ENCODE measurements around the gene PCDHGA10.
"Not testable (repeated sequence)": the region's sequence is repeated elsewhere in the genome, so short reads cannot be mapped to it uniquely, and the experiment has no call there.

Gene PCDHGA10

DNA sequence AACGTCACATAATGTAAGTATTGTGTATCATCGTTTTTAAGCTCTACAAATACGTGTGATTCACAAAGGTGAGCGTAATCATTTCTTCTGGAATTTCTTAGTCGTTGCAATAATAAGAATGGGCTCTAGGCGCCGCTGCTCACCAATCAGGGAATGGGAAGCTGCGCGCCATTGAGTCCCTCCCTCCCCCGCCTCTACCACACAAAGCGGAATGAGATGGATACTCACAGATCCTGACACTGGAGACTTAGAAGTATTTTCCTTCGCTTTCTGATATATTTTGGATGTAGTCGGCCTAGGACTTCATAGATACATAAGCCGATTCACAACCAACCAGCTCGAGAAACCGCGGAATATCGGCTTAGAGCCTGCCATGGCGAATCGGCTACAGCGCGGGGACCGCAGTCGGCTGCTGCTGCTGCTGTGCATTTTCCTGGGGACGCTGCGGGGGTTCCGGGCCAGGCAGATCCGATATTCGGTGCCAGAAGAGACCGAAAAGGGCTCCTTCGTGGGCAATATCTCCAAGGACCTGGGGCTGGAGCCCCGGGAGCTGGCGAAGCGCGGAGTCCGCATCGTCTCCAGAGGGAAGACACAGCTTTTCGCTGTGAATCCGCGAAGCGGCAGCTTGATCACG, 8.2 kb downstream of the PCDHGA10 start, which contains the start of gene PCDHGA11:
Gene PCDHGA11 (plus strand): TSS at position 197 of the 634 bp plus-strand sequence. CDS start 177 bp downstream, at position 374.
- no peak for DNase-seq (ENCODE audit: low spot score)

DNA sequence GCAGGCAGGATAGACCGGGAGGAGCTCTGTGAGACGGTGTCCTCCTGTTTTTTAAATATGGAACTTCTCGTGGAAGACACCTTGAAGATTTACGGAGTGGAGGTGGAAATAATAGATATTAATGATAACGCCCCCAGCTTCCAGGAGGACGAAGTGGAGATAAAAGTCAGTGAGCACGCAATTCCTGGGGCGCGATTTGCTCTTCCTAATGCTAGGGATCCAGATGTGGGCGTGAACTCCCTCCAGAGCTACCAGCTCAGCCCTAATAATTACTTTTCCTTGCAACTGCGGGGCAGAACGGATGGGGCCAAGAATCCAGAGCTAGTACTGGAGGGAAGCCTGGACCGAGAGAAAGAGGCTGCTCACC, 8.7 kb downstream of the PCDHGA10 start:
- DNase-seq (ENCODE audit: low spot score): no peak

DNA sequence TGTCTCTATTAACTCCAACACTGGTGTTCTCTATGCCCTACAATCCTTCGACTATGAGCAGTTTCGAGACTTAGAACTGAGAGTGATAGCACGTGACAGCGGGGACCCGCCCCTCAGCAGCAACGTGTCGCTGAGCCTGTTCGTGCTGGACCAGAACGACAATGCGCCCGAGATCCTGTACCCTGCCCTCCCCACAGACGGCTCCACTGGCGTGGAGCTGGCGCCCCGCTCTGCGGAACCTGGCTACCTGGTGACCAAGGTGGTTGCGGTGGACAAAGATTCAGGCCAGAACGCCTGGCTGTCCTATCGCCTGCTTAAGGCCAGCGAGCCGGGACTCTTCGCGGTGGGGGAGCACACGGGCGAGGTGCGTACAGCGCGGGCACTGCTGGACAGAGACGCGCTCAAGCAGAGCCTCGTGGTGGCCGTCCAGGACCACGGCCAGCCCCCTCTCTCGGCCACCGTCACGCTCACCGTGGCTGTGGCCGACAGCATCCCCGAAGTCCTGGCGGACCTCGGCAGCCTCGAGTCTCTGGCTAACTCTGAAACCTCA, 10.0 kb downstream of the PCDHGA10 start:
- DNase-seq (ENCODE audit: low spot score): no peak

DNA sequence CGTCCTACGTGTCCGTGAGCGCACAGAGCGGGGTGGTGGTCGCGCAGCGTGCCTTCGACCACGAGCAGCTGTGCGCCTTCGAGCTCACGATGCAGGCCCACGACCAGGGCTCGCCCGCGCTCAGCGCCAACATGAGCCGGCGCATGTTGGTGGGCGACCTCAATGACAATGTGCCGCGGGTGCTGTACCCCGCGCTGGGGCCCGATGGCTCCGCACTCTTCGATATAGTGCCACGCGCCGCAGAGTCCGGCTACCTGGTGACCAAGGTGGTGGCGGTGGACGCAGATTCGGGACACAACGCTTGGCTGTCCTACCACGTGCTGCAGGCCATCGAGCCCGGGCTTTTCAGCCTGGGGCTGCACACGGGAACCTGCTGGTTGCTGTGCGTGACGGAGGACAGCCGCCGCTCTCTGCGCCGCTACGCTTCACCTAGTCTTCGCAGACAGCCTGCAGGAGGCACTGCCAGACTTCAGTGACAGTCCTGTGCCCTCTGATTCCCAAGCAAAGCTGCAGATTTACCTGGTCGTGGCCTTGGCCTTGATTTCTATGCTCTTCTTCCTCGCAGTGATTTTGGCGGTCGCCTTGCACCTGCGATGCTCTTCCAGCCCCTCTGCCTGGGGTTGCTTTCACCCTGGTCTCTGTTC, 15.1 kb downstream of the PCDHGA10 start:
- DNase-seq (ENCODE audit: low spot score): no peak

DNA sequence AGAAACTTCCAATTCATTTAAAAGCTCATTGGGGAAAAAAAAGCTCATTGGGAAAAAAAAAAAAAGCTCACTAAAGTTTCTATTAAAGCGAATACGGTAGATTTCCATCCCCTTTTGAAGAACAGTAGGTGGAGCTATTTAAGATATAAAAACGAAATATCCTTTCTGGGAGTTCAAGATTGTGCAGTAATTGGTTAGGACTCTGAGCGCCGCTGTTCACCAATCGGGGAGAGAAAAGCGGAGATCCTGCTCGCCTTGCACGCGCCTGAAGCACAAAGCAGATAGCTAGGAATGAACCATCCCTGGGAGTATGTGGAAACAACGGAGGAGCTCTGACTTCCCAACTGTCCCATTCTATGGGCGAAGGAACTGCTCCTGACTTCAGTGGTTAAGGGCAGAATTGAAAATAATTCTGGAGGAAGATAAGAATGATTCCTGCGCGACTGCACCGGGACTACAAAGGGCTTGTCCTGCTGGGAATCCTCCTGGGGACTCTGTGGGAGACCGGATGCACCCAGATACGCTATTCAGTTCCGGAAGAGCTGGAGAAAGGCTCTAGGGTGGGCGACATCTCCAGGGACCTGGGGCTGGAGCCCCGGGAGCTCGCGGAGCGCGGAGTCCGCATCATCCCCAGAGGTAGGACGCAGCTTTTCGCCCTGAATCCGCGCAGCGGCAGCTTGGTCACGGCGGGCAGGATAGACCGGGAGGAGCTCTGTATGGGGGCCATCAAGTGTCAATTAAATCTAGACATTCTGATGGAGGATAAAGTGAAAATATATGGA, 17.7 kb downstream of the PCDHGA10 start, which contains the start of gene PCDHGA12:
Gene PCDHGA12 (plus strand): TSS at position 176 of the 782 bp plus-strand sequence. CDS start 253 bp downstream, at position 429.
- DNase-seq (ENCODE audit: low spot score): no peak

DNA sequence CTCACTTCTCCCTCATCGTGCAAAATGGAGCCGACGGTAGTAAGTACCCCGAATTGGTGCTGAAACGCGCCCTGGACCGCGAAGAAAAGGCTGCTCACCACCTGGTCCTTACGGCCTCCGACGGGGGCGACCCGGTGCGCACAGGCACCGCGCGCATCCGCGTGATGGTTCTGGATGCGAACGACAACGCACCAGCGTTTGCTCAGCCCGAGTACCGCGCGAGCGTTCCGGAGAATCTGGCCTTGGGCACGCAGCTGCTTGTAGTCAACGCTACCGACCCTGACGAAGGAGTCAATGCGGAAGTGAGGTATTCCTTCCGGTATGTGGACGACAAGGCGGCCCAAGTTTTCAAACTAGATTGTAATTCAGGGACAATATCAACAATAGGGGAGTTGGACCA, 18.5 kb downstream of the PCDHGA10 start:
- DNase-seq (ENCODE audit: low spot score): no peak

DNA sequence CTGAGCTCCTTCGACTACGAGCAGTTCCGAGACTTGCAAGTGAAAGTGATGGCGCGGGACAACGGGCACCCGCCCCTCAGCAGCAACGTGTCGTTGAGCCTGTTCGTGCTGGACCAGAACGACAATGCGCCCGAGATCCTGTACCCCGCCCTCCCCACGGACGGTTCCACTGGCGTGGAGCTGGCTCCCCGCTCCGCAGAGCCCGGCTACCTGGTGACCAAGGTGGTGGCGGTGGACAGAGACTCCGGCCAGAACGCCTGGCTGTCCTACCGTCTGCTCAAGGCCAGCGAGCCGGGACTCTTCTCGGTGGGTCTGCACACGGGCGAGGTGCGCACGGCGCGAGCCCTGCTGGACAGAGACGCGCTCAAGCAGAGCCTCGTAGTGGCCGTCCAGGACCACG, 19.5 kb downstream of the PCDHGA10 start:
- DNase-seq (ENCODE audit: low spot score): not testable (repeated sequence)

DNA sequence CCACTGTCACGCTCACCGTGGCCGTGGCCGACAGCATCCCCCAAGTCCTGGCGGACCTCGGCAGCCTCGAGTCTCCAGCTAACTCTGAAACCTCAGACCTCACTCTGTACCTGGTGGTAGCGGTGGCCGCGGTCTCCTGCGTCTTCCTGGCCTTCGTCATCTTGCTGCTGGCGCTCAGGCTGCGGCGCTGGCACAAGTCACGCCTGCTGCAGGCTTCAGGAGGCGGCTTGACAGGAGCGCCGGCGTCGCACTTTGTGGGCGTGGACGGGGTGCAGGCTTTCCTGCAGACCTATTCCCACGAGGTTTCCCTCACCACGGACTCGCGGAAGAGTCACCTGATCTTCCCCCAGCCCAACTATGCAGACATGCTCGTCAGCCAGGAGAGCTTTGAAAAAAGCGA, 19.9 kb downstream of the PCDHGA10 start:
- DNase-seq (ENCODE audit: low spot score): not testable (repeated sequence)

DNA sequence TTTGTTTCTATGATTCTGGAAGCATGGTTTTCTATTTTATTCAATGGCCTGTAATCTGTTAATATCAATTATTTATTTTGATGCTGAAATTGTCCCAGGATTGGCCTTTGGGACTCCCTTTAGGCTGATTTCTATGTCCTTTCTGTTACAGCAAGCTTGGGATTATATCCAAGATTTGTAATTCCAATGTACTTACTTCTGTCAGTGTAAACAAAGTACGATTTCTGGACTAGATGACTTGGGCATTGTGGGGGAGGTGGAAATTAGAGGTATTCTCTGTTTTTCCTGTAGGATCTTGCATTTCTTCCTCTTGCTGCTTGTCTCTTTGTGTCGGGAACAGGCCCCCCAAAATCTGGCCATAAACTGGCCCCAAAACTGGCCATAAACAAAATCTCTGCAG, 21.2 kb downstream of the PCDHGA10 start:
- DNase-seq (ENCODE audit: low spot score): no peak

DNA sequence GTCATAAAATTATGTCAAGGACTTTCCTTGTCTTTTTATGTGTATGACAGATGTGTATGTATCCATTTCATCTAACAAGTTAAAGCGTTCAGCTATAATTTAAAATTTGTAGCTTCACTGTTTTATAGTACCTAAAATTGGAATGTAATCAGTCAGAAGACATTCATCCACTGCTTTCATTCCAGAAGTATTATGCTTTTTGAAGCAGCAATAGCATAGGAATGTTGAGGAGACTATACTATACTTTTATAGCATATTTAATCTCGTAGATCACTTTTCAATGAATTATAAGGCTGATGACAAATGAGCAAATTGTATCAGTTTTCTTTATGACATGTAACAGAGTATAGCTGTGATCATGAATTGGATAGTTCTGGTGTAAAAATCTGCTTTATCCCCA, 24.4 kb downstream of the PCDHGA10 start:
- no peak for DNase-seq (ENCODE audit: low spot score)

DNA sequence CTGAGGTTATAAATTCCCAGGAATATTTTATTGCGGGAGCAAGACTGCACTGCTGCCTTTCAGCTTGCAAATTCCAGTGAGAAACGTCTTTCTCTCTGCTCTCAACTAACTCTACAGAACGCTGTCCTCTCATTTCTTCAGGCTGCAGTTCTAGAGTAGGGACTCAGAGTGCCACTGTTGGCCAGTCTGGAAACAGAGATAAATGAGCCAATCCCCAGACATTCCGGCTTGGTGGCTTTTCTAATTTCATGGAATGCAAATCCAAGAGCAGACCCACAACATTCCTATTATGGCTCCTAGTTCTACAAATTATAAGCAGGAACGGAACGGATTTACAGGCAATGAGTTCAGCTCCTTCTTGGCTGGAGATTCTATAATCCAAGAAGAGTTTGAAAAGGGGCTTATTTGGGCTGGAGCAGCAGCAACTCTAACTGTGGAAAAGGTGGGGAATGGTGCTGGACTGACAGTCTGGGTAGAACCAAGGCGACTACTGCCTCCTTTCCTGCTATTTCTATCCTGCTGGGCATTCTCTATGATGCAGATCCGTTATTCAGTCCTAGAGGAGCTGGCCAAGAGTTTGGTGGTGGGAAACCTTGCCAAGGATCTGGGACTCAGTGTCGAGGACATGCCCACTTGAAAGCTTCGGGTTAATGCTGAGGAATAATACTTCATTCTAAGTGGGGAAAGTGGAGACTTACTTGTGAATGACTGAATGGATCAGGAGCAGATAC, 26.8 kb downstream of the PCDHGA10 start:
- no peak for DNase-seq (ENCODE audit: low spot score)

DNA sequence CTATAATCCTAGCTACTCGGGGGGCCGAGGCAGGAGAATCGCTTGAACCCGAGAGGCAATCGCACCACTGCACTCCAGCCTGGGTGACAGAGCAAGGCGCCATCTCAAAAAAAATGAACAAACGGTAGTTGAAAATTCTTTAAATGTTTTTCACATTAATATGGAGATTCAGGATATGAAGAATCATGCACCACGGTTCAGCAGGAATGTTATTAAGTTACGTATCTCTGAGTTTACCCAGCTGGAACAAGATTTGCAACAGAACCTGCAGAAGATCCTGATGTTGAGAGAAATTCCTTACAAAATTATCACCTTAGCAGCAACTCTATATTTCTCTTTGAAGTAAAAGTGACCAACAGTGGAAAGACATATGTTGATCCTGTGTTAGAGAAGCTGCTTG, 27.6 kb downstream of the PCDHGA10 start:
- no peak for DNase-seq (ENCODE audit: low spot score)

DNA sequence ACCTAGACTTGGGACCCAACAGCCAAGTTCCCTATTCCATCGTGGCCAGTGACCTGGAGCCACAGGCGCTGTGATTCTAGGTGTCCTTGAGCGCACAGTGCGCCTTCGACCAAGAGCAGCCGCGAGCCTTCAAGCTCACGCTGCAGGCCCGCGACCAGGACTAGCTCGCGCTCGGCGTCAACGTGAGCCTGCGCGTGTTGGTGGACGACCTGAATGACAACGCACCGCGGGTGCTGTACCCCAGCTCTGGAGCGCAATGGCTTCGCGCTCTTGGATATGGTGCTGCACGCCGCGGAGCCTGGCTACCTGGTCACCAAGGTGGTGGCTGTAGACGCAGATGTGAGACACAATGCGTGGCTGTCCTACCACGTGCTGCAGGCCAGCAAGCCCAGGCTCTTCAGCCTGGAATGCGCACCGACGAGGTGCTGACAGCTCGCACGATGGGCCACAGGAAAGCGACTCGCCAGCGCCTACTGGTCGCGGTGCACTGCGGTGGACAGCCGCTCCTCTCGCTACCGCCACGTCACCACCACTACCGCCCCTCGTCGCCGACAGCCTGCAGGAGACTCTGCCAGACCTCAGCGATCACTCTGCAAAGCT, 28.9 kb downstream of the PCDHGA10 start:
- no peak for DNase-seq (ENCODE audit: low spot score)

DNA sequence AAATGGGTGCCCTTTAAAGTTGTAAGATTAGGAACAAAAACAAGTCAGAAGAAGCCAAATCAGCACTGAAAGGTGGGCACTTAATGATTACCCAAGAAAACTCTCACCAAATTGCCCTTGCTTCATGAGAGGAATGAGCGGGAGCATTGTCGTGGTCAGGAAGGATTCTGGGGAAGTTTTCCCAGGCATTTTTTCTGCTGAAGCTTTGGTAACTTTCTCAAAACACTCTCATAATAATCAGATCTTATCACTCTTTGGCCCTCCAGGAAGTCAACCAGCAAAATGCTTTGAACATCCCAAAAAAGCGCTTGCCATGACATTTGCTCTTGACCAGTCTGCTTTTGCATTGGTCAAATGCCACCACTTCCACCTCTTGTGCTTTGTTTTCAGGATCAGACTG, 52.6 kb downstream of the PCDHGA10 start:
- DNase-seq (ENCODE audit: low spot score): no peak
